OCI-LY7 (cell line): Measurements from ENCODE around the gene GSK3B.
"Not testable (repeated sequence)": the region's sequence is repeated elsewhere in the genome, so short reads cannot be mapped to it uniquely, and the experiment has no call there.

Experiments used
- EZH2phosphoT487 ChIP-seq: fragments of 200-600 bp; sonication (generic); IDR thresholded peaks from 2 replicates; pipeline ENCODE4 v1.6.1; 2018; ENCODE audit warnings: low read depth, borderline replicate concordance, mild to moderate bottlenecking, mixed run types, antibody characterized with exemption, low read length, moderate library complexity, mixed read lengths
- TF ChIP-seq, protein P1 (sequence below): fragments of 200-600 bp; sonication (generic); conservative IDR thresholded peaks from 2 replicates; pipeline ENCODE4 v1.5.1; 2014; ENCODE audit warnings: mild to moderate bottlenecking, antibody characterized with exemption, low read length, moderate library complexity, mixed read lengths

DNA sequence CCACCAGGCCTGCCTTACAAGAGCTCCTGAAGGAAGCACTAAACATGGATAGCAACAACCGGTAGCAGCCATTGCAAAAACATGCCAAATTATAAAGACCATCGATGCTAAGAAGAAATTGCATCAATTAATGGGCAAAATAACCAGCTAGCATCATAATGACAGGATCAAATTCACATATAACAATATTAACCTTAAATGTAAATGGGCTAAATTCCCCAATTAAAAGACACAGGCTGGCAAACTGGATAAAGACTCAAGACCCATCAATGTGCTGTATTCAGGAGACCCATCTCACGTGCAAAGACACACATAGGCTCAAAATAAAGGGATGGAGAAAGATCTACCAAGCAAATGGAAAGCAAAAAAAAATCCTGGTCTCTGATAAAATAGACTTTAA is 88.5 kb downstream of the GSK3B start:
- TF ChIP-seq, protein P1, sequence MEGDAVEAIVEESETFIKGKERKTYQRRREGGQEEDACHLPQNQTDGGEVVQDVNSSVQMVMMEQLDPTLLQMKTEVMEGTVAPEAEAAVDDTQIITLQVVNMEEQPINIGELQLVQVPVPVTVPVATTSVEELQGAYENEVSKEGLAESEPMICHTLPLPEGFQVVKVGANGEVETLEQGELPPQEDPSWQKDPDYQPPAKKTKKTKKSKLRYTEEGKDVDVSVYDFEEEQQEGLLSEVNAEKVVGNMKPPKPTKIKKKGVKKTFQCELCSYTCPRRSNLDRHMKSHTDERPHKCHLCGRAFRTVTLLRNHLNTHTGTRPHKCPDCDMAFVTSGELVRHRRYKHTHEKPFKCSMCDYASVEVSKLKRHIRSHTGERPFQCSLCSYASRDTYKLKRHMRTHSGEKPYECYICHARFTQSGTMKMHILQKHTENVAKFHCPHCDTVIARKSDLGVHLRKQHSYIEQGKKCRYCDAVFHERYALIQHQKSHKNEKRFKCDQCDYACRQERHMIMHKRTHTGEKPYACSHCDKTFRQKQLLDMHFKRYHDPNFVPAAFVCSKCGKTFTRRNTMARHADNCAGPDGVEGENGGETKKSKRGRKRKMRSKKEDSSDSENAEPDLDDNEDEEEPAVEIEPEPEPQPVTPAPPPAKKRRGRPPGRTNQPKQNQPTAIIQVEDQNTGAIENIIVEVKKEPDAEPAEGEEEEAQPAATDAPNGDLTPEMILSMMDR = not testable (repeated sequence)
- not testable (repeated sequence) for TF ChIP-seq EZH2phosphoT487
